ENCODE data around the gene BBS9.
A peak's percentile ranks its signal among the peaks of the same experiment; 100 is the strongest.

The BBS9 gene

GRCh38 chr7:33179519-33179918 is 50.2 kb downstream of the BBS9 start:
- H3K4me3 ChIP-seq (ENCODE audit: low read length), result no peak overlapping the region
- no peak for DNase-seq (ENCODE audit: low read depth)
- no peak for TF ChIP-seq CTCF (IDR thresholded peaks at IDR 0.05; ENCODE audit: insufficient read depth, low read depth, low read length, missing control alignments)

GRCh38 chr7:33183504-33183903 is 54.1 kb downstream of the BBS9 start:
- no peak for TF ChIP-seq CTCF (IDR thresholded peaks at IDR 0.05; ENCODE audit: insufficient read depth, low read depth, low read length, missing control alignments)
- H3K4me3 ChIP-seq (ENCODE audit: low read length), result no peak overlapping the region
- DNase-seq (ENCODE audit: low read depth), result no peak

- DNase-seq (ENCODE audit: low read depth), result no peak
- TF ChIP-seq CTCF (IDR thresholded peaks at IDR 0.05; ENCODE audit: insufficient read depth, low read depth, low read length, missing control alignments), result no peak
- H3K4me3 ChIP-seq (ENCODE audit: low read length), result no peak overlapping the region
These were observed 55.5 kb downstream of the BBS9 start for GRCh38 chr7:33184828-33185227.

GRCh38 chr7:33185786-33186185 is 56.4 kb downstream of the BBS9 start:
- peak; percentile 65 for DNase-seq (ENCODE audit: low read depth)
- peak; percentile 69 for TF ChIP-seq CTCF (IDR thresholded peaks at IDR 0.05; ENCODE audit: insufficient read depth, low read depth, low read length, missing control alignments)
- H3K4me3 ChIP-seq (ENCODE audit: low read length), result no peak overlapping the region

GRCh38 chr7:33186192-33186591 is 56.8 kb downstream of the BBS9 start:
- DNase-seq (ENCODE audit: low read depth), result peak; percentile 31
- TF ChIP-seq CTCF (IDR thresholded peaks at IDR 0.05; ENCODE audit: insufficient read depth, low read depth, low read length, missing control alignments), result no peak
- no peak overlapping the region for H3K4me3 ChIP-seq (ENCODE audit: low read length)

- no peak for TF ChIP-seq CTCF (IDR thresholded peaks at IDR 0.05; ENCODE audit: insufficient read depth, low read depth, low read length, missing control alignments)
- DNase-seq (ENCODE audit: low read depth), result no peak
- H3K4me3 ChIP-seq (ENCODE audit: low read length), result no peak overlapping the region
These were observed 61.4 kb downstream of the BBS9 start for GRCh38 chr7:33190688-33191304.

GRCh38 chr7:33191340-33191739 is 62.0 kb downstream of the BBS9 start:
- no peak for TF ChIP-seq CTCF (IDR thresholded peaks at IDR 0.05; ENCODE audit: insufficient read depth, low read depth, low read length, missing control alignments)
- peak; percentile 11 for DNase-seq (ENCODE audit: low read depth)
- H3K4me3 ChIP-seq (ENCODE audit: low read length), result no peak overlapping the region
